ENCODE data around the gene SMOC1.

DNA sequence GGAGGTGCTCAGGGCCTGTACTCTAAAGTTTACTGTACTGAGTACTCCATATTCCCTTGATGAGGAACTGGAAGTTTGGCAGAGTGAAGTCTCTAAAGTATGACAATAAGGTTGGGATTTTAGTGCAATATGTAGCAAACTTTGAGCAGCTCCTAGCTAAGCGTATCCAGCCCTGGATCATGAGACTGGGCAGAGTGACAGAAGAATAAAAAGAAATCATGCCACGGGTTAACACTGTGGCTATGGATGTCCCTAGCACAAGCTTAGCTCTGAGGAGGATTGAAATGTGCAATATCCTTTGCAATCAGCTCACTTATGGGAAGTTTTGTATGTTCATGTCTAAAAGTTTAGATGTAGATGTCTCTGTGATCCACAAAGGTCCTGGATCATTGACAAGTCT lies 114.1 kb downstream of the SMOC1 start:
- TF ChIP-seq JUN (IDR thresholded peaks at IDR 0.05; ENCODE audit: low read depth, low read length) (no peak), CBX5 (IDR thresholded peaks at IDR 0.05; ENCODE audit: low read depth, low read length) (no peak), SIN3A (conservative IDR thresholded peaks at IDR 0.05 in 1 of 2, IDR thresholded peaks at IDR 0.05 in 1 of 2; ENCODE audit: low read depth in 1 of 2, low read length in 2 of 2) (no peak), RAD21 (IDR thresholded peaks at IDR 0.05 in 1 of 2, conservative IDR thresholded peaks at IDR 0.05 in 1 of 2; ENCODE audit: low read depth in 2 of 2, low read length in 2 of 2) (no peak), POLR2A (IDR thresholded peaks at IDR 0.05; ENCODE audit: control extremely low read depth in 1 of 2, low read depth in 2 of 2, low read length in 2 of 2) (no peak), CEBPB (IDR thresholded peaks at IDR 0.05; ENCODE audit: low read depth, low read length) (no peak), EP300 (IDR thresholded peaks at IDR 0.05; ENCODE audit: borderline replicate concordance in 1 of 2, low read depth in 2 of 2, low read length in 2 of 2) (no peak), SP1 (IDR thresholded peaks at IDR 0.05; ENCODE audit: low read depth, low read length) (no peak), TCF12 (IDR thresholded peaks at IDR 0.05; ENCODE audit: low read depth, low read length) (no peak), CTBP2 (IDR thresholded peaks at IDR 0.05; ENCODE audit: borderline replicate concordance, insufficient read depth, insufficient read length, low read length) (no peak)
- TF ChIP-seq, protein P1, sequence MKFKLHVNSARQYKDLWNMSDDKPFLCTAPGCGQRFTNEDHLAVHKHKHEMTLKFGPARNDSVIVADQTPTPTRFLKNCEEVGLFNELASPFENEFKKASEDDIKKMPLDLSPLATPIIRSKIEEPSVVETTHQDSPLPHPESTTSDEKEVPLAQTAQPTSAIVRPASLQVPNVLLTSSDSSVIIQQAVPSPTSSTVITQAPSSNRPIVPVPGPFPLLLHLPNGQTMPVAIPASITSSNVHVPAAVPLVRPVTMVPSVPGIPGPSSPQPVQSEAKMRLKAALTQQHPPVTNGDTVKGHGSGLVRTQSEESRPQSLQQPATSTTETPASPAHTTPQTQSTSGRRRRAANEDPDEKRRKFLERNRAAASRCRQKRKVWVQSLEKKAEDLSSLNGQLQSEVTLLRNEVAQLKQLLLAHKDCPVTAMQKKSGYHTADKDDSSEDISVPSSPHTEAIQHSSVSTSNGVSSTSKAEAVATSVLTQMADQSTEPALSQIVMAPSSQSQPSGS (IDR thresholded peaks at IDR 0.05; ENCODE audit: low read length), result no peak
- TF ChIP-seq, protein P2, sequence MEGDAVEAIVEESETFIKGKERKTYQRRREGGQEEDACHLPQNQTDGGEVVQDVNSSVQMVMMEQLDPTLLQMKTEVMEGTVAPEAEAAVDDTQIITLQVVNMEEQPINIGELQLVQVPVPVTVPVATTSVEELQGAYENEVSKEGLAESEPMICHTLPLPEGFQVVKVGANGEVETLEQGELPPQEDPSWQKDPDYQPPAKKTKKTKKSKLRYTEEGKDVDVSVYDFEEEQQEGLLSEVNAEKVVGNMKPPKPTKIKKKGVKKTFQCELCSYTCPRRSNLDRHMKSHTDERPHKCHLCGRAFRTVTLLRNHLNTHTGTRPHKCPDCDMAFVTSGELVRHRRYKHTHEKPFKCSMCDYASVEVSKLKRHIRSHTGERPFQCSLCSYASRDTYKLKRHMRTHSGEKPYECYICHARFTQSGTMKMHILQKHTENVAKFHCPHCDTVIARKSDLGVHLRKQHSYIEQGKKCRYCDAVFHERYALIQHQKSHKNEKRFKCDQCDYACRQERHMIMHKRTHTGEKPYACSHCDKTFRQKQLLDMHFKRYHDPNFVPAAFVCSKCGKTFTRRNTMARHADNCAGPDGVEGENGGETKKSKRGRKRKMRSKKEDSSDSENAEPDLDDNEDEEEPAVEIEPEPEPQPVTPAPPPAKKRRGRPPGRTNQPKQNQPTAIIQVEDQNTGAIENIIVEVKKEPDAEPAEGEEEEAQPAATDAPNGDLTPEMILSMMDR (IDR thresholded peaks at IDR 0.05; ENCODE audit: control extremely low read depth in 1 of 3, insufficient read depth in 1 of 3, low read depth in 1 of 3, low read length in 3 of 3), result no peak
- TF ChIP-seq, protein P3, sequence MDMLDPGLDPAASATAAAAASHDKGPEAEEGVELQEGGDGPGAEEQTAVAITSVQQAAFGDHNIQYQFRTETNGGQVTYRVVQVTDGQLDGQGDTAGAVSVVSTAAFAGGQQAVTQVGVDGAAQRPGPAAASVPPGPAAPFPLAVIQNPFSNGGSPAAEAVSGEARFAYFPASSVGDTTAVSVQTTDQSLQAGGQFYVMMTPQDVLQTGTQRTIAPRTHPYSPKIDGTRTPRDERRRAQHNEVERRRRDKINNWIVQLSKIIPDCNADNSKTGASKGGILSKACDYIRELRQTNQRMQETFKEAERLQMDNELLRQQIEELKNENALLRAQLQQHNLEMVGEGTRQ (IDR thresholded peaks at IDR 0.05; ENCODE audit: low read length), result no peak

Data from H1 (cell line).